ENCODE measurements around the gene NAXE. TPM values are rescaled to one million over a fixed set of nuclear protein-coding genes. Genes with fewer than 3 reads are reported as not detected.
A peak's percentile ranks its signal among the peaks of the same experiment; 100 is the strongest.
"Not testable (repeated sequence)": the region's sequence is repeated elsewhere in the genome, so short reads cannot be mapped to it uniquely, and the experiment has no call there.

NAXE gene
- total RNA-seq, 1 donor from 2014 or later = 55.1 TPM

- DNase-seq (ENCODE audit: low spot score) = no peak
These were observed 25.1 kb upstream of the NAXE start for GRCh38 chr1:156566436-156566835.

- DNase-seq (ENCODE audit: low spot score) = no peak
These were observed 20.2 kb upstream of the NAXE start for GRCh38 chr1:156571261-156571852.

GRCh38 chr1:156571919-156572662 is 19.5 kb upstream of the NAXE start, which contains the start of gene IQGAP3:
IQGAP3 (minus strand) TSS chr1:156572565; CDS start chr1:156572529, 36 bp downstream.
- DNase-seq (ENCODE audit: low spot score) = peak; percentile 92

- no peak for DNase-seq (ENCODE audit: low spot score)
These were observed 18.9 kb upstream of the NAXE start for GRCh38 chr1:156572663-156573018.

GRCh38 chr1:156574039-156574633 is 17.4 kb upstream of the NAXE start:
- no peak for DNase-seq (ENCODE audit: low spot score)

- DNase-seq (ENCODE audit: low spot score) = no peak
These were observed 14.0 kb upstream of the NAXE start for GRCh38 chr1:156577550-156577949.

- no peak for DNase-seq (ENCODE audit: low spot score)
These were observed 13.5 kb upstream of the NAXE start for GRCh38 chr1:156578055-156578454.

- peak; percentile 57 for DNase-seq (ENCODE audit: low spot score)
These were observed 12.1 kb upstream of the NAXE start, which contains the start of gene TTC24 for GRCh38 chr1:156579472-156579871. TTC24 (plus strand) TSS chr1:156579723; CDS start chr1:156581365, 1,642 bp downstream.

GRCh38 chr1:156581661-156582387 is 9.8 kb upstream of the NAXE start:
- peak; percentile 79 for DNase-seq (ENCODE audit: low spot score)

- DNase-seq (ENCODE audit: low spot score) = no peak
These were observed 9.1 kb upstream of the NAXE start for GRCh38 chr1:156582388-156583017.

- no peak for DNase-seq (ENCODE audit: low spot score)
These were observed 7.6 kb upstream of the NAXE start for GRCh38 chr1:156583821-156584622.

GRCh38 chr1:156584813-156585212 is 6.8 kb upstream of the NAXE start:
- DNase-seq (ENCODE audit: low spot score) = no peak

- no peak for DNase-seq (ENCODE audit: low spot score)
These were observed 5.3 kb upstream of the NAXE start for GRCh38 chr1:156586323-156586722.

- no peak for DNase-seq (ENCODE audit: low spot score)
These were observed 4.6 kb upstream of the NAXE start for GRCh38 chr1:156586892-156587477.

- not testable (repeated sequence) for DNase-seq (ENCODE audit: low spot score)
These were observed 3.6 kb upstream of the NAXE start for GRCh38 chr1:156587927-156588326.

GRCh38 chr1:156589546-156589945 is 2.0 kb upstream of the NAXE start:
- DNase-seq (ENCODE audit: low spot score) = no peak

- no peak for DNase-seq (ENCODE audit: low spot score)
These were observed 1.0 kb upstream of the NAXE start for GRCh38 chr1:156590326-156591180.

- DNase-seq (ENCODE audit: low spot score) = no peak
These were observed 470 bp upstream of the NAXE start for GRCh38 chr1:156591181-156591431.

- no peak for DNase-seq (ENCODE audit: low spot score)
These were observed 758 bp downstream of the NAXE start for GRCh38 chr1:156592158-156592909.

Measured in mesenteric fat pad (tissue), 1 donor.